ENCODE measurements around the gene CIAO2A. TPM values are rescaled to one million over a fixed set of nuclear protein-coding genes. Genes with fewer than 3 reads are reported as not detected.

Gene CIAO2A
- total RNA-seq, 1 experiment from 2014 or later, result 129 TPM

GRCh38 chr15:64023220-64023619 lies 70.4 kb downstream of the CIAO2A start:
- Histone ChIP-seq H4K20me1 (ENCODE audit: insufficient read depth, low read depth, low read length) (no peaks in the 10 kb centered on the region), H3K4me1 (ENCODE audit: low read length) (peaks cover 24% of the 10 kb centered on the region), H3K79me2 (ENCODE audit: low read length) (peaks cover 35% of the 10 kb centered on the region), H2AFZ (ENCODE audit: low read length) (no peak overlapping the region), H3K36me3 (ENCODE audit: insufficient read depth, low read length) (no peaks in the 10 kb centered on the region), H3K27me3 (ENCODE audit: low read length) (no peaks in the 10 kb centered on the region), H3K9me3 (ENCODE audit: low read length) (no peaks in the 10 kb centered on the region), H3K9ac (ENCODE audit: low read length) (no peak overlapping the region), H3K4me3 (ENCODE audit: low read length) (no peak overlapping the region), H3K9me2 (replicated peaks; ENCODE audit: insufficient read depth, low read length) (no peaks in the 10 kb centered on the region), H3K4me2 (ENCODE audit: low read depth, low read length, poor library complexity, severe bottlenecking) (no peak overlapping the region), H3K27ac (ENCODE audit: low read length) (no peak overlapping the region)
- DNase-seq, result no peak

- Histone ChIP-seq H3K4me2 (ENCODE audit: low read depth, low read length, poor library complexity, severe bottlenecking) (no peak overlapping the region), H3K9me2 (replicated peaks; ENCODE audit: insufficient read depth, low read length) (no peaks in the 10 kb centered on the region), H3K9ac (ENCODE audit: low read length) (no peak overlapping the region), H3K4me1 (ENCODE audit: low read length) (peaks cover 23% of the 10 kb centered on the region), H3K27me3 (ENCODE audit: low read length) (no peaks in the 10 kb centered on the region), H3K27ac (ENCODE audit: low read length) (no peak overlapping the region), H3K36me3 (ENCODE audit: insufficient read depth, low read length) (no peaks in the 10 kb centered on the region), H3K79me2 (ENCODE audit: low read length) (peaks cover 41% of the 10 kb centered on the region), H2AFZ (ENCODE audit: low read length) (no peak overlapping the region), H3K9me3 (ENCODE audit: low read length) (no peaks in the 10 kb centered on the region), H3K4me3 (ENCODE audit: low read length) (no peak overlapping the region), H4K20me1 (ENCODE audit: insufficient read depth, low read depth, low read length) (no peaks in the 10 kb centered on the region)
- no peak for DNase-seq
Measured at GRCh38 chr15:64022571-64022970, 71.1 kb downstream of the CIAO2A start.

Small RNA genes lying within 50 kb of the gene (small RNA-seq; reads per million reads assigned to genes)
- gene RF00019, result not detected

Other genes starting within 250 kb of the CIAO2A start
- gene DAPK2, start 47.4 kb downstream of the CIAO2A start, total RNA-seq (2014; rRNA removed; shearing (Covaris generic); ENCODE audit: low replicate concordance), result 40.4 and 56.4 TPM in 2 replicates
- gene SNX1, start 2.1 kb upstream of the CIAO2A start, total RNA-seq (2014; rRNA removed; shearing (Covaris generic); ENCODE audit: low replicate concordance), result 52.0 and 55.5 TPM in 2 replicates
- 51.5 and 71.4 TPM in 2 replicates for gene SNX22, start 57.9 kb upstream of the CIAO2A start, total RNA-seq (2014; rRNA removed; shearing (Covaris generic); ENCODE audit: low replicate concordance)
- 165 and 257 TPM in 2 replicates for gene PPIB, start 69.2 kb upstream of the CIAO2A start, total RNA-seq (2014; rRNA removed; shearing (Covaris generic); ENCODE audit: low replicate concordance)

All from Karpas-422 (cell line).